Aorta (tissue), 5 donors: ENCODE results near the gene AZGP1. TPM values are rescaled to one million over a fixed set of nuclear protein-coding genes. Genes with fewer than 3 reads are reported as not detected.

Experiments used
- ATAC-seq: fragments of 200-7000 bp; cut with Tn5 transposase; one replicate; pipeline ENCODE4 v1.9.1; 2022; ENCODE audit warnings: moderate library complexity; ENCODE audit not compliant: low FRiP score
- DNase-seq, 2 donors: peaks; one replicate each; pipeline ENCODE4 v3.0.0-alpha.2; 2020
- H3K27ac ChIP-seq, 2 donors: one replicate each; pipeline ENCODE4 v1.5.1; 2013; ENCODE audit warnings: low read length in 2 of 2, mild to moderate bottlenecking in 2 of 2, moderate library complexity in 2 of 2, control low read depth in 1 of 2, inconsistent platforms in 1 of 2, low read depth in 1 of 2
- H3K27me3 ChIP-seq, 2 donors: one replicate each; pipeline ENCODE4 v1.6.1; 2013; ENCODE audit warnings: control low read depth in 1 of 2, low read length in 1 of 2, mild to moderate bottlenecking in 1 of 2, moderate library complexity in 1 of 2; ENCODE audit not compliant: insufficient read depth in 2 of 2, control insufficient read depth in 1 of 2
- H3K36me3 ChIP-seq, 2 donors: one replicate each; pipeline ENCODE4 v1.6.1; 2013; ENCODE audit warnings: control low read depth in 1 of 2, low read length in 1 of 2, mild to moderate bottlenecking in 1 of 2; ENCODE audit not compliant: insufficient read depth in 2 of 2, control insufficient read depth in 1 of 2
- H3K4me1 ChIP-seq, 2 donors: one replicate each; pipeline ENCODE4 v1.6.1; 2013; ENCODE audit warnings: low read length in 2 of 2, control low read depth in 1 of 2, mild to moderate bottlenecking in 1 of 2, moderate library complexity in 1 of 2; ENCODE audit not compliant: insufficient read depth in 2 of 2, control insufficient read depth in 1 of 2
- H3K4me3 ChIP-seq, 2 donors: one replicate each; pipeline ENCODE4 v1.5.1; 2013; ENCODE audit warnings: low read length in 2 of 2, control low read depth in 1 of 2, mild to moderate bottlenecking in 1 of 2
- H3K9me3 ChIP-seq: one replicate; pipeline ENCODE4 v1.6.1; 2013; ENCODE audit warnings: mild to moderate bottlenecking, low read length; ENCODE audit not compliant: control insufficient read depth
- WGBS, 2 donors: extraction: QIAGEN DNeasy Blood & Tissue Kit; methylation state at CpG; one replicate each; pipeline ENCODE4 v1.1.7; 2013; 5-methylcytosine and 5-hydroxymethylcytosine counted together
- intact Hi-C, 2 donors: fragments of 100-400 bp; cut with DNase I; formaldehyde crosslinking; loops; one replicate each; pipeline versions ENCODE4 v1.14.2 to v1.15.0; 2022
- polyA plus RNA-seq, 2 donors: library from polyadenylated mRNA; stranded (reverse); fragments of 200-250 nt; gene quantifications; one replicate each; pipeline ENCODE4 v1.2.3, GENCODE V29; 2013
- total RNA-seq, 2 donors: library from RNA; stranded (reverse); fragmentation: NEBNext Ultra II Directional; extraction: Animal tissue kit (Norgen Biotek cat#: 25700); gene quantifications; one replicate each; pipeline ENCODE4 v1.2.1, GENCODE V29; 2021
- donor health status: healthy with polysubstance abuse.
- donor health status: Bipolar disorder and iron deficiency.
- donor health status: DM: no; HTN: no; CAD: no.
- donor health status: DM: no; HTN: no; CAD: no.
- donor health status: DM: yes; HTN: yes; CAD: no.

The AZGP1 gene
- total and polyA plus RNA-seq, 4 donors: 0.13 to 3.5 (median 0.96) TPM

GRCh38 chr7:99930376-99930775 is 45.5 kb downstream of the AZGP1 start:
- no peak for ATAC-seq
- no peak for DNase-seq
- Histone ChIP-seq H3K4me3 (no peak overlapping the region), H3K4me1 (no peaks in the 10 kb centered on the region), H3K27ac (no peak overlapping the region), H3K9me3 (peaks cover 3% of the 10 kb centered on the region), H3K36me3 (no peaks in the 10 kb centered on the region), H3K27me3 (peaks cover 0 to 5% of the 10 kb centered on the region in 2 donors)
- 76 to 82% methylated on average over 3 of the region's 3 CpGs for WGBS, 2 donors
- intact Hi-C loops: no loop called here

- DNase-seq (no peak), ATAC-seq (no peak)
- H3K27me3 ChIP-seq: peaks cover 0 to 3% of the 10 kb centered on the region in 2 donors
- no peak overlapping the region for H3K4me3 ChIP-seq
- intact Hi-C loops: no loop called here
- no peak overlapping the region for H3K27ac ChIP-seq
- 26 to 33% methylated on average over 2 of the region's 2 CpGs for WGBS, 2 donors
- peaks cover 3% of the 10 kb centered on the region for H3K9me3 ChIP-seq
- no peaks in the 10 kb centered on the region for H3K4me1 ChIP-seq
- no peaks in the 10 kb centered on the region for H3K36me3 ChIP-seq
Observed at GRCh38 chr7:99929730-99930053, 46.1 kb downstream of the AZGP1 start.

GRCh38 chr7:99928994-99929729 is 46.7 kb downstream of the AZGP1 start, which contains the start of gene GJC3:
GJC3 (minus strand) TSS chr7:99929620; CDS start chr7:99929620, 0 bp downstream.
- H3K27ac ChIP-seq: no peak within 1 kb of the TSS
- DNase-seq (peak; percentile 56 to 76), ATAC-seq (peak; percentile 56)
- H3K36me3 ChIP-seq: no peaks in the 10 kb centered on the region
- no peaks in the 10 kb centered on the region for H3K4me1 ChIP-seq
- H3K9me3 ChIP-seq: peaks cover 3% of the 10 kb centered on the region
- peaks cover 0 to 2% of the 10 kb centered on the region in 2 donors for H3K27me3 ChIP-seq
- 20 to 21% methylated on average over 22 of the region's 22 CpGs for WGBS, 2 donors
- no peak within 1 kb of the TSS for H3K4me3 ChIP-seq
- intact Hi-C loops: no loop called here

GRCh38 chr7:99928188-99928587 is 47.6 kb downstream of the AZGP1 start:
- 37 to 48% methylated on average over 2 of the region's 2 CpGs for WGBS, 2 donors
- no peak overlapping the region for H3K27ac ChIP-seq
- H3K4me3 ChIP-seq: no peak overlapping the region
- no peak for ATAC-seq
- H3K4me1 ChIP-seq: no peaks in the 10 kb centered on the region
- intact Hi-C loops: no loop called here
- DNase-seq: no peak
- peaks cover 3% of the 10 kb centered on the region for H3K9me3 ChIP-seq
- H3K36me3 ChIP-seq: no peaks in the 10 kb centered on the region
- H3K27me3 ChIP-seq: peaks cover 0 to 2% of the 10 kb centered on the region in 2 donors

- H3K4me3 ChIP-seq: no peak overlapping the region
- intact Hi-C loops: no loop called here
- no peaks in the 10 kb centered on the region for H3K36me3 ChIP-seq
- WGBS, 2 donors: 17 to 32% methylated on average over 5 of the region's 5 CpGs
- H3K27ac ChIP-seq: no peak overlapping the region
- no peaks in the 10 kb centered on the region for H3K4me1 ChIP-seq
- DNase-seq (no peak), ATAC-seq (no peak)
- H3K9me3 ChIP-seq: peaks cover 3% of the 10 kb centered on the region
- peaks cover 0 to 2% of the 10 kb centered on the region in 2 donors for H3K27me3 ChIP-seq
Observed at GRCh38 chr7:99927536-99927935, 48.3 kb downstream of the AZGP1 start.

- intact Hi-C loops: no loop called here
- peaks cover 0 to 2% of the 10 kb centered on the region in 2 donors for H3K27me3 ChIP-seq
- no peak for ATAC-seq
Observed at GRCh38 chr7:99926321-99926720, 49.5 kb downstream of the AZGP1 start.

GRCh38 chr7:99923200-99923599 is 52.6 kb downstream of the AZGP1 start:
- H3K4me3 ChIP-seq: no peak overlapping the region
- ATAC-seq: no peak

More at GRCh38 chr7:99926321-99926720, 49.5 kb downstream of the AZGP1 start:
- H3K4me3 ChIP-seq: no peak overlapping the region
- H3K4me1 ChIP-seq: no peaks in the 10 kb centered on the region
- H3K36me3 ChIP-seq: no peaks in the 10 kb centered on the region
- H3K27ac ChIP-seq: no peak overlapping the region
- H3K9me3 ChIP-seq: peaks cover 3% of the 10 kb centered on the region
- DNase-seq: no peak

GRCh38 chr7:99920149-99920548 is 55.7 kb downstream of the AZGP1 start:
- no peak for DNase-seq
- H3K27ac ChIP-seq: no peak overlapping the region
- WGBS, 2 donors: 60 to 64% methylated on average over 3 of the region's 3 CpGs

More at GRCh38 chr7:99923200-99923599, 52.6 kb downstream of the AZGP1 start:
- intact Hi-C loops: no loop called here
- H3K9me3 ChIP-seq: peaks cover 1% of the 10 kb centered on the region
- H3K36me3 ChIP-seq: no peaks in the 10 kb centered on the region
- H3K4me1 ChIP-seq: peaks cover 0 to under 1% of the 10 kb centered on the region in 2 donors
- DNase-seq: no peak
- H3K27ac ChIP-seq: no peak overlapping the region
- WGBS, 2 donors: 85% methylated on average over 3 of the region's 3 CpGs
- no peaks in the 10 kb centered on the region for H3K27me3 ChIP-seq

GRCh38 chr7:99919814-99920112 is 56.1 kb downstream of the AZGP1 start:
- ATAC-seq (no peak), DNase-seq (no peak)
- WGBS, 2 donors: 57% methylated on average over 4 of the region's 4 CpGs
- Histone ChIP-seq H3K27me3 (no peaks in the 10 kb centered on the region), H3K36me3 (no peaks in the 10 kb centered on the region), H3K4me1 (peaks cover 0 to 3% of the 10 kb centered on the region in 2 donors), H3K4me3 (peak overlapping the region; percentile 24 to 44), H3K9me3 (no peaks in the 10 kb centered on the region), H3K27ac (peak overlapping the region in 1 of 2 donors; percentile 28)
- intact Hi-C loops: loop anchor here in 1 of 2 donors (10.0 kb wide), 1 partner anchor 75 kb away; no protein-coding TSS in a partner anchor

More at GRCh38 chr7:99920149-99920548, 55.7 kb downstream of the AZGP1 start:
- no peaks in the 10 kb centered on the region for H3K9me3 ChIP-seq
- H3K4me3 ChIP-seq: peak overlapping the region in 1 of 2 donors; percentile 24
- no peaks in the 10 kb centered on the region for H3K36me3 ChIP-seq
- intact Hi-C loops: no loop called here
- H3K27me3 ChIP-seq: no peaks in the 10 kb centered on the region
- peaks cover 0 to 3% of the 10 kb centered on the region in 2 donors for H3K4me1 ChIP-seq
- ATAC-seq: no peak
